HepG2 (cell line): ENCODE data around the gene GATC. TPM values are rescaled to one million over a fixed set of nuclear protein-coding genes. Genes with fewer than 3 reads are reported as not detected.
A peak's percentile ranks its signal among the peaks of the same experiment; 100 is the strongest.

Source experiments
- KDM2A ChIP-seq: sonication (generic); formaldehyde crosslinking; IDR thresholded peaks from 2 replicates; pipeline ENCODE4 v1.4.0; 2020; ENCODE audit warnings: low read depth, missing genetic modification reagents, borderline replicate concordance
- KDM5B ChIP-seq: sonication (generic); formaldehyde crosslinking; IDR thresholded peaks from 2 replicates; pipeline ENCODE4 v1.4.0; 2020; ENCODE audit warnings: missing genetic modification reagents, mild to moderate bottlenecking, borderline replicate concordance
- KLF16 ChIP-seq, 2 experiments: sonication (generic) in 1 of 2; formaldehyde crosslinking in 1 of 2; IDR thresholded peaks; 2 replicates each; pipeline versions ENCODE4 v1.6.1 to v1.8.0; 2016 to 2023; ENCODE audit warnings: missing genetic modification reagents in 2 of 2, missing compliant biosample characterization in 1 of 2
- MEIS2 ChIP-seq: sonication (generic); formaldehyde crosslinking; IDR thresholded peaks from 2 replicates; pipeline ENCODE4 v1.9.0; 2021; ENCODE audit warnings: mild to moderate bottlenecking, missing genetic modification reagents
- MXI1 ChIP-seq: IDR thresholded peaks from 3 replicates; pipeline ENCODE4 v1.6.1; 2012; ENCODE audit warnings: low read depth, low read length, inconsistent platforms, borderline replicate concordance
- MYC ChIP-seq: sonication (generic); formaldehyde crosslinking; IDR thresholded peaks from 2 replicates; pipeline ENCODE4 v1.9.0; 2021; ENCODE audit warnings: missing genetic modification reagents, borderline replicate concordance
- SALL1 ChIP-seq: sonication (generic); formaldehyde crosslinking; IDR thresholded peaks from 2 replicates; pipeline ENCODE4 v1.8.0; 2022; ENCODE audit warnings: mild to moderate bottlenecking, missing genetic modification reagents
- SIX1 ChIP-seq: sonication (generic); formaldehyde crosslinking; IDR thresholded peaks from 2 replicates; pipeline ENCODE4 v1.4.0; 2020; ENCODE audit warnings: missing genetic modification reagents, borderline replicate concordance
- TAF1 ChIP-seq: sonication (generic); formaldehyde crosslinking; IDR thresholded peaks from 2 replicates; pipeline ENCODE4 v1.4.0; 2020; ENCODE audit warnings: missing genetic modification reagents
- ZFP82 ChIP-seq: sonication (generic); formaldehyde crosslinking; IDR thresholded peaks from 2 replicates; pipeline ENCODE4 v1.5.1; 2020; ENCODE audit warnings: mild to moderate bottlenecking, missing genetic modification reagents, borderline replicate concordance
- ZMYM2 ChIP-seq: sonication (generic); formaldehyde crosslinking; IDR thresholded peaks from 2 replicates; pipeline ENCODE4 v1.8.0; 2022; ENCODE audit warnings: mild to moderate bottlenecking, missing genetic modification reagents
- ZNF280B ChIP-seq: sonication (generic); formaldehyde crosslinking; IDR thresholded peaks from 2 replicates; pipeline ENCODE4 v1.5.0; 2020; ENCODE audit warnings: missing genetic modification reagents, mild to moderate bottlenecking, borderline replicate concordance
- ZNF281 ChIP-seq: sonication (generic); formaldehyde crosslinking; IDR thresholded peaks from 2 replicates; pipeline ENCODE4 v1.4.0; 2020; ENCODE audit warnings: missing genetic modification reagents, borderline replicate concordance
- ZNF431 ChIP-seq: sonication (generic); formaldehyde crosslinking; IDR thresholded peaks from 2 replicates; pipeline ENCODE4 v1.9.0; 2022; ENCODE audit warnings: missing genetic modification reagents, low read depth, mild to moderate bottlenecking, borderline replicate concordance
- ZNF546 ChIP-seq: sonication (generic); formaldehyde crosslinking; conservative IDR thresholded peaks from 2 replicates; pipeline ENCODE4 v1.8.1; 2023; ENCODE audit warnings: mild to moderate bottlenecking, missing genetic modification reagents
- ZNF768 ChIP-seq: sonication (generic); formaldehyde crosslinking; IDR thresholded peaks from 2 replicates; pipeline ENCODE4 v1.4.0; 2020; ENCODE audit warnings: missing genetic modification reagents
- ZNF792 ChIP-seq: IDR thresholded peaks from 2 replicates; pipeline ENCODE4 v1.6.1; 2016
- ZNF800 ChIP-seq: sonication (generic); formaldehyde crosslinking; IDR thresholded peaks from 2 replicates; pipeline ENCODE4 v1.4.0; 2020; ENCODE audit warnings: missing genetic modification reagents
- ZSCAN12 ChIP-seq: sonication (generic); formaldehyde crosslinking; IDR thresholded peaks from 2 replicates; pipeline ENCODE4 v1.9.0; 2021; ENCODE audit warnings: mild to moderate bottlenecking, missing genetic modification reagents
- ZSCAN25 ChIP-seq: sonication (generic); formaldehyde crosslinking; IDR thresholded peaks from 2 replicates; pipeline ENCODE4 v1.8.0; 2022; ENCODE audit warnings: mild to moderate bottlenecking, missing genetic modification reagents
- polyA plus RNA-seq, 8 experiments: library from polyadenylated mRNA; depleted of rRNA in 3 of 8; stranded (reverse) in 7 of 8; unstranded in 1 of 8; fragments of >200 nt; fragmentation: Illumina TruSeq in 4 of 8; extraction: Trizol in 4 of 8; gene quantifications; 2 replicates each; pipeline versions ENCODE4 v1.2.1 to v1.2.3, GENCODE V29; 2011 to 2016; ENCODE audit warnings: low read depth in 4 of 8, missing spikeins in 1 of 8, mixed read lengths in 1 of 8; ENCODE audit not compliant: insufficient read depth in 1 of 8
- total RNA-seq, 5 experiments: library from RNA; depleted of rRNA; stranded (reverse); fragments of >200 nt; fragmentation: Illumina TruSeq; extraction: Trizol; gene quantifications; 2 replicates each; pipeline ENCODE4 v1.2.3, GENCODE V29; 2016; ENCODE audit warnings: low read depth in 1 of 5
- TF ChIP-seq, protein P1 (sequence below): sonication (generic); formaldehyde crosslinking; IDR thresholded peaks from 2 replicates; pipeline ENCODE4 v1.5.0; 2020; ENCODE audit warnings: mild to moderate bottlenecking, missing genetic modification reagents, moderate library complexity

Gene GATC
- total and polyA plus RNA-seq, 2 of the 13 experiments (the other 11 are each of a cell fraction or from before 2014, with no cell fraction given): 17.7 to 29.7 TPM

- TF ChIP-seq KLF16 (CRISPR knock-in tag; IDR thresholded peaks at IDR 0.05): peak in 1 of 2 experiments; percentile 81; a peak in 2 of 4 replicates
- TF ChIP-seq ZFP82 (CRISPR knock-in tag): 0 out of 2 replicates have a peak, but pooled peaks have one; percentile 9
- TF ChIP-seq MXI1: peak; percentile 93; the same call in 2 of the 3 replicates
- TF ChIP-seq KDM2A: peak; percentile 90
- peak; percentile 45; the same call in 1 of the 2 replicates for TF ChIP-seq SALL1 (CRISPR knock-in tag)
- TF ChIP-seq ZSCAN12 (CRISPR knock-in tag): peak; percentile 58; the same call in 1 of the 2 replicates
- TF ChIP-seq ZNF768 (CRISPR knock-in tag): peak; percentile 65; the same call in 1 of the 2 replicates
- TF ChIP-seq MEIS2 (CRISPR knock-in tag): peak; percentile 69; the same call in 1 of the 2 replicates
- TF ChIP-seq ZNF280B (CRISPR knock-in tag): no peak; the same call in 1 of the 2 replicates
- TF ChIP-seq ZNF546: 0 out of 2 replicates have a peak, but pooled peaks have one; percentile 16
- 0 out of 2 replicates have a peak, but pooled peaks have one; percentile 26 for TF ChIP-seq ZNF792 (CRISPR knock-in tag)
- TF ChIP-seq KDM5B (CRISPR knock-in tag): peak; percentile 65; the same call in 1 of the 2 replicates
- TF ChIP-seq, protein P1, sequence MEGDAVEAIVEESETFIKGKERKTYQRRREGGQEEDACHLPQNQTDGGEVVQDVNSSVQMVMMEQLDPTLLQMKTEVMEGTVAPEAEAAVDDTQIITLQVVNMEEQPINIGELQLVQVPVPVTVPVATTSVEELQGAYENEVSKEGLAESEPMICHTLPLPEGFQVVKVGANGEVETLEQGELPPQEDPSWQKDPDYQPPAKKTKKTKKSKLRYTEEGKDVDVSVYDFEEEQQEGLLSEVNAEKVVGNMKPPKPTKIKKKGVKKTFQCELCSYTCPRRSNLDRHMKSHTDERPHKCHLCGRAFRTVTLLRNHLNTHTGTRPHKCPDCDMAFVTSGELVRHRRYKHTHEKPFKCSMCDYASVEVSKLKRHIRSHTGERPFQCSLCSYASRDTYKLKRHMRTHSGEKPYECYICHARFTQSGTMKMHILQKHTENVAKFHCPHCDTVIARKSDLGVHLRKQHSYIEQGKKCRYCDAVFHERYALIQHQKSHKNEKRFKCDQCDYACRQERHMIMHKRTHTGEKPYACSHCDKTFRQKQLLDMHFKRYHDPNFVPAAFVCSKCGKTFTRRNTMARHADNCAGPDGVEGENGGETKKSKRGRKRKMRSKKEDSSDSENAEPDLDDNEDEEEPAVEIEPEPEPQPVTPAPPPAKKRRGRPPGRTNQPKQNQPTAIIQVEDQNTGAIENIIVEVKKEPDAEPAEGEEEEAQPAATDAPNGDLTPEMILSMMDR: peak; percentile 96
- TF ChIP-seq ZNF800: peak; percentile 71
- peak; percentile 87 for TF ChIP-seq ZSCAN25 (CRISPR knock-in tag)
- TF ChIP-seq SIX1: 0 out of 2 replicates have a peak, but pooled peaks have one; percentile 19
- TF ChIP-seq TAF1 (CRISPR knock-in tag): peak; percentile 70
- no peak for TF ChIP-seq ZNF281
- TF ChIP-seq ZMYM2 (CRISPR knock-in tag): peak; percentile 78; the same call in 1 of the 2 replicates
- peak; percentile 77 for TF ChIP-seq MYC (CRISPR knock-in tag)
- TF ChIP-seq ZNF431: peak; percentile 92
Measured at GRCh38 chr12:120469450-120470149, 23.4 kb downstream of the GATC start, which contains the start of gene SRSF9 (continued).
